Tongue (tissue), 2 donors: ENCODE results near the gene DYNC1I1. TPM values are rescaled to one million over a fixed set of nuclear protein-coding genes. Genes with fewer than 3 reads are reported as not detected.

Source experiments
- DNase-seq: peaks from one replicate; pipeline ENCODE4 v3.0.0-alpha.2; 2015
- total RNA-seq: library from RNA; depleted of rRNA; stranded (reverse); fragments of >200 nt; gene quantifications from one replicate; pipeline ENCODE4 v1.2.3, GENCODE V29; 2014

DYNC1I1 gene
- total RNA-seq, 1 donor from 2014 or later = 2.6 TPM

DNA sequence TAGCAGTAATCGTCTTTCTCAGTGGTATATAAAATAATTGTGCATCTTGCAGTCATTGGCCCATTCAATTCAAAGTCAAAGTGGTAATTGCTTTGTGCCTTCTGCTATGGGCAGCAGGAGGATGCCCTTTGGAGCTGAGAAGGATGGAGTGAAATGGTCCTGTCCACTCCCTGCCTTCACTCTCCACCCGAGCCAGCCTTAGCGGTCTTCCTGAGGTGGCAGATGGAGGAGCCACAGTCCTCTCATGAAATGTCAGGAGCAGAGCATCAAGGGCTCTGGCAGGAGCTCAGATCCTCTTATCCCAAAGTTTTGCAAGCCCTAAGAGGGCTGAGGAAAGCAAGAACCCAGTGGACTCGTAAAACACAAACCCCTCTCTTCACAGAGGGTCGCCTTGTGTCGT, 199.4 kb downstream of the DYNC1I1 start:
- DNase-seq = no peak

DNA sequence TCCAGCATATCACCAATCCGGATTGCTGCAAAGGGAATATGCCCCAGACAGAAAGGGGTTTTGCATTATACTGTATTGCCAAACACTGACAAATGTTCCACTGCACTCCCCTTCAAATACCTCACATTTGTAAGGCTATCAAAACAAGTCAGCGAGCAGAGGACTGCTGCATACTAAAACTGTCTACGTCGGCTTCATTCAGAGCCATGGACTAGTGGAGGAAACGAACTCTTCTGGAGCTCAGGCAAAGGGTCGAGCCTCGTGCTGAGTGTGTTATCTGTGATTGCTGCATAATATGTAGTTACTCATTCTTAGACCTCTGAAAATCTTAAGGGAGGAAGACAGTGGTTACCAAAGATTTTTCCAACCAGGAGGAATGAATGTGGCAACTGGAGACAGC, 200.2 kb downstream of the DYNC1I1 start:
- no peak for DNase-seq

GRCh38 chr7:95974108-95974507, 201.8 kb downstream of the DYNC1I1 start:
- DNase-seq = no peak

GRCh38 chr7:95976369-95977060, 204.2 kb downstream of the DYNC1I1 start:
- DNase-seq = no peak

GRCh38 chr7:95977994-95978393, 205.6 kb downstream of the DYNC1I1 start:
- no peak for DNase-seq

- DNase-seq = no peak
Observed at GRCh38 chr7:95980167-95980566, 207.8 kb downstream of the DYNC1I1 start.

GRCh38 chr7:95980706-95981105, 208.4 kb downstream of the DYNC1I1 start:
- no peak for DNase-seq

- peak; percentile 77 for DNase-seq
Observed at GRCh38 chr7:95986178-95986764, 213.9 kb downstream of the DYNC1I1 start.

DNA sequence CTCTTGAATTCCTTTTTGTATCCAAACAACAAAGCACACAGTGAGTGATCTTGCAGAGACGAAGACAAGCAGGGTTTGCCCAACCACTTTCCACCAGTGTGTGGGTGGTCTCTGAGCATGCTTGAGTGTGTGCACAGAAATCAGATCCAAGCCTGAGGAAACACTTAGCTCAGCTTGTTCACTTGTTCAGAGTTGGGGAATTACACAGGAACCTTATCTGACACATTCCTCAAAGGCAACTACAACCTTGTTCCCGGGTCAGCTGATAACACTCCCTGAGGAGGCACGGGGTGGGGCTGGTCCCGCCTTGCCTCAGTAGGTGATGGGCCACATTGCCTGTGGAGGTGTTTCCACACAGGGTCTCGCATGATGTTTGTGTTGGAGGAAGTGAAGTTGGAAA, 216.9 kb downstream of the DYNC1I1 start:
- no peak for DNase-seq

DNA sequence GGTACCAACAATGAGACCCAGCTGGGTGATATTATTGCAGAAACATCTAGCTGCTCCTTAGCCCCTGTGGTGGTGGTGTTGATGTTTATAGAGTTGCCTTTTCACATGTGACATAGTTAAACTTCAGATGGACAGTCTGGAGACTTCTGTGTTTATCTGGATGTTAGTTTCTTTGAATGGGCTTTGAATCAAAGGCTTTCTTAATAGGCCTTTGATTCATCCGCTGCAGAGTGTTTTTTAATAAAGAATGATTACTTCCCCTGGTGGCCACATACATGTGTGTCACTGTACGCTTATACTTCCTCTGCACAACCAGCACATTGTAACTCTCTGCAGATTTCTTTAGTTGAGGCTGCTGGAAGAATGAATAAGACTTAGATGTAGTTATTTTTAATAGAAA, 221.0 kb downstream of the DYNC1I1 start:
- DNase-seq = no peak

DNA sequence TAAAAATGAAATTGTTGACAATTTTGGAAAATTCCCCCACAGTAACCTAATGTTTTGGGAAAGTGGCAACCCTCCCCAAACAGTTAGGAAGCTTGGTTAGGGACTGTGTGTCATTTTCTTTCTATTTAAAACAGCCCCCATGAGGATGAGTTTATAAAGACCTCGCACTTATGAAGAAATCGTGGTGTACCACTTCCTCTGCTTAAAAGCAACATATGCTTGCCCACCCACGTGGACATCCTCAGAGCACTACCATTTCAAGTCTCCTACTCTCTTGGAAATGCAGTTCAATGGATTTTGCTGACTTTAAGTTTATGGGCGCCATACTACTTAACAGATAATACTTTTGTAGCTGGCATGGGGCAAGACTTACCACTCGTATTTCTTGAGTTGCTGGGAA, 223.8 kb downstream of the DYNC1I1 start:
- DNase-seq = no peak

DNA sequence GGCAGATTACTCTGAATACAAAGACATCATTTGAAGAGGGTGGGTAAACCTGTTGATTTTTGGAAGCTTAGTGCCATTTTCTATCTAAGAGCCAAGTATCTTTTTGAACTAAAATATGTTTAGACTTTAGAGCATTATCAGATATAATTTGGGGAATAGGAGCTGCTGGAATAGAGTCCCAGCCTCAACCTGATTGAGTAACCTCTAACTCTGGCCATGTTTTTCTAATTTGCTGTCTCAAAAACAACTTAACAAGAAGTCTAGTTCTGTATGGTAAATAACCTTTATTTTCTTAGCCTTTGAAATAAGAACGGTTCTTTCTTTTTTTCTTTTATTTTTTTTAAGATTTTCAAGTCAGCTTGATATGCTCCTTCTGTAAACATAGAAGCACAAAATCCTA, 224.5 kb downstream of the DYNC1I1 start:
- DNase-seq = no peak

- DNase-seq = no peak
Observed at GRCh38 chr7:95997632-95998031, 225.3 kb downstream of the DYNC1I1 start.

DNA sequence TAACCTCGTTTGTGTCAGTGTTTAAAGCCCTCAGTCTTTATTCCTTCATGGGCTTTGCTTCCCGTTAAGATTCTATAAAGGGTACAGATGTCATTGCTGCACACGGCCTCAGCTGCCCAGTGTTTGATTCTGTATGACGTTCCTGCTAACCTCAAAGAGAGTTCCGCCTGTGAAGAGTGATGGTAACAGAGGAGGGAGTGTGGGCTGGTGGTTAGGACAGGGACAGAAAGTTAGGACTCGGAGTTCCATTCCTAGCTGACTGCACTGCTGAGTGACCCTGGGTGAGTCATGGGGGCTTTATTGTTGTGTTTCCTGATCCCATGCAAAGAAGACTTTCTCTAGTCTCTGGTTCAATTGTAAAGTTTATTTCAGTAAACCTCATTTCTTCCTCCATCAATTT, 227.1 kb downstream of the DYNC1I1 start:
- no peak for DNase-seq

- DNase-seq = peak; percentile 46
Observed at GRCh38 chr7:96004578-96004977, 232.2 kb downstream of the DYNC1I1 start.

GRCh38 chr7:96005271-96005670, 232.9 kb downstream of the DYNC1I1 start:
- DNase-seq = peak; percentile 17

DNA sequence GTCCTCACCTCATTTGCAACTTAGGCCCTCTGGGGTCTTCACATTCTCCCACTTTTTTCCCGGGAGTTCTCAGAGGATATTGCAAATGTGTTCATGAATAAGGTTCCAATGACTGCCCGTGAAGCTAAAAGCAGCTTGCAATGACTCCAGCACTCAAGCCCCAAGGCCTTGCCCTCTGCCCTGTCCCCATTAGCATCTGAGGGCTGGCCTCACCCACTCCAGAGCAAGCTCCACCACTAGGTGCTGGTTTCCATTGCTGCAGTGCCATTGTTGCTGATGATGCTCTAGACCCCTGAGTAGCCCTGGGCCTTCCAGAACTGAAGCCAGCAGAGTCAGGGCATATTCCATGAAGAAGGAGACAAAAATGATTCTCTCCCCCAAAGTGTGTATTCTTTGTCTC, 236.8 kb downstream of the DYNC1I1 start:
- DNase-seq = no peak

DNA sequence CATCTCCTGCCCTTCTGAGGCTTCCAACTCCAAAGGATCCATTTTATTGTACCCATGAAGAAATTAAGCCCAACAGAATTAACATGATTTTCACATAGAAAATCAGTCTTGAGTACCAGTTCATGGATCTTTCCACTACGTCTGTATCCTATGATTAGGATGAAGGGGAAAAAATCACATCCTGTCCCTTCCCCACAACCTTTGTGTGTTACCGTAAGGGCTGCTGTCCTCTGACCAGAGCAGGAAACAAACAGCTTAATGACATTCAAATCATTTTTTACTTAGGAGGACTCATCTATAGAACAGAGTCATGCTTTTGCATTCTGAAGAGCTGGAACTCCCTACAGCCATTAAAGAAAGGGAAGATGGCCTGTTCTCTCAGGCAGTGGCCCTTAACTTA, 241.5 kb downstream of the DYNC1I1 start:
- no peak for DNase-seq

DNA sequence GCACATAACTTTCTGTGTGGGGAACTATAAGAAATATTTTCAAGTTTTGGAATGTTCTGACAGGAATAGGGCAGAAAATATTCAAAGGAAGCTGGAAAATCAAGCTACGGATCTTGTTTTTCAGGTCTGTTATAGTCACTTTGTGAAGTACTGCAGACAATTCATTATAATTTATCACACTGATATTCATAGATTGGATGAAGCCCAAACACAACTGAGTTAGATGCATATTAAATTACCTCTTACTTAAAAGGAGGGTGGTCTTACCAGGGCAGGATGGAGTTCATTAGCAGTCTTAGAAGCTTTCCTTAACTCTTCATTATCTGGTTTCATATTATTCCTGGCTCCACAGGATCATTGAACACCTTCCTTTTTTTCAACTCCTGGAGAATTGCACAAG, 242.3 kb downstream of the DYNC1I1 start:
- no peak for DNase-seq

DNA sequence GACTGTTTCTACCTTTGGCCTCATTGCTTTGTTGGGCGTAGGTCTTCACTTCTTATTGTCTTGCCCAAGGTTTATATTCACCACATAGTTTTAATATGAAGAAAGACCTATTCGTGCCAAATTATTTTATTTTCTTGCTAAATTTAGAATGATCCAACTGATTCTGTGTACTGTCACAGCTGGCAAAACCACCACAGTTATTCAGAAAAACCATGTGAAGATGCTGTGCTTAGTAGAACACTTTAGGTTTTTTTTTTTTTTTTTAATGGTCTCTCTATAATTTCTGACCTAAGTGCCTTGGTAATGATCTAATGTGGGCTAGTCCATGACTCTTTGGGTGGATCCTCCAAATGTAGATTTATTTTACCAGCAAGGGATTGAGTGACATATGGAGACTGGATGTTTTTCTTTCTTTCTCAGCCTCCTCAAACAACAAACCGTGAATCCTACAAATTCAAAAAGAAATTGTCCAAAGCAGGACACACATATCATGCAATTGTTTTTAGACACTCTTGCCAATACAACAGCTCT, 243.8 kb downstream of the DYNC1I1 start:
- no peak for DNase-seq

DNA sequence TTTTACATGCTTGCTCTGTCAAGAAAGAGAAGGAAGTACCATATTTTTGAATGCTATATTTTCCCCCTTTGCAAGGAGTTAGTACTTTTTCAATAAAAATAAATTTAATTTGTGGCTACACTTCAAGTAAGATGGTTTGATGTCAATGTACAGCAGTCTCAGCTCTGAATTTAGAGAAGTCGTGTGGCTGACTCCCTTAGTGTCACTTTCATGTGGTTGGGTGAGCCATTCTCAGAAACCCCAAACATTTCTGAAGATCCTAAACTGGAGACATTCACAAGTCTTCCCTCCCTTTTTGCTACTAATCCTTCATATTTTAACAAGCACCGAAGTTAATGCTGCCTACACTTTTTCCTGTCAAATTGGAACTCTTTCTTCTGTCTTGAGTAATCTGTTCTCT, 244.4 kb downstream of the DYNC1I1 start:
- DNase-seq = no peak

GRCh38 chr7:96017877-96018276, 245.5 kb downstream of the DYNC1I1 start:
- DNase-seq = no peak

GRCh38 chr7:96021568-96021967, 249.2 kb downstream of the DYNC1I1 start:
- DNase-seq = no peak

- DNase-seq = no peak
Observed at GRCh38 chr7:96023387-96023786, 251.0 kb downstream of the DYNC1I1 start.
